Astrocyte of the cerebellum (primary cell): ENCODE data around the gene FYN.

Experiments
- DNase-seq: peaks from one replicate; pipeline ENCODE4 v3.0.0-alpha.2; 2011; ENCODE audit warnings: low read depth
- H3K4me3 ChIP-seq: 2 replicates; pipeline ENCODE4 v1.5.1; 2011; ENCODE audit warnings: mild to moderate bottlenecking, low read depth, low read length, moderate library complexity
- in situ Hi-C: cut with HindIII; loops from 2 replicates; pipeline ENCODE4 v1.10.0; 2017; ENCODE audit warnings: low sequenced_read_pairs
- TF ChIP-seq, protein P1 (sequence below): IDR thresholded peaks from 2 replicates; pipeline ENCODE4 v1.5.1; 2012; ENCODE audit warnings: low read length, low read depth, moderate library complexity, mild to moderate bottlenecking; ENCODE audit errors: missing control alignments

The FYN gene

DNA sequence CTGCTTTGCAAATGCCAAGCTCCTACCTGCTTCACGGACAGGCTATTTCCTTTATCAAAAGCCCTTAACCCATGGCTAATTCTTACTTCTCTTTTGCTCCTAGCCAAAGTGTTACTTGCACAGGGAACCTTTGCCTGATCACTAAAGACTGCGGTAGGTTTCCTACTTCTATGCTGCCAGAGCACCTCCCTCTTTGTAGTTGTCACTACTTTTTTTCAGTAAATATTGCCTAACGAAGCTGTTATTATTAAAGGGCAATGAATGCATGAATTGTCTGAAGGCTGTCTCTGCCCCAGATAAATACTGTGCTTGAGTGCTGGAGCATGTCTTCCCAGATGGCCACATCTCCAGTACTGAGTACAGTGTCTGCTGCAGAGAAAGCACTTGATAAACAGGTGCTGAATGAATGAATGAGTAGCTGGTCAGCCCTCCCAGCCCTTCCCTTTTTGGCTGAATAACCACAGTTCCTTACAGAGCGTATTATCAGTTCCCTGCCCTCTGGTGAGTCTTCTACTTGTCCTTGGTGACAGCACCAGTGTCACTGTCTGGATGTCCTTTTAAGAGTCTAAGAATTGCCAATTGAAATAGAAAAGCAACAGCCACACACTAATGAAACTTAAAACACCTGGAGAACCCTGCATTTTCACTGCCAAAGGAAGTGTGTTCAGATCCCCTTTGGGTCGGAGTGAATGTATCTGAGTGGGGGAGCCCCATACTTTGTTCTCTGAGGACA lies 194.0 kb downstream of the FYN start:
- TF ChIP-seq, protein P1, sequence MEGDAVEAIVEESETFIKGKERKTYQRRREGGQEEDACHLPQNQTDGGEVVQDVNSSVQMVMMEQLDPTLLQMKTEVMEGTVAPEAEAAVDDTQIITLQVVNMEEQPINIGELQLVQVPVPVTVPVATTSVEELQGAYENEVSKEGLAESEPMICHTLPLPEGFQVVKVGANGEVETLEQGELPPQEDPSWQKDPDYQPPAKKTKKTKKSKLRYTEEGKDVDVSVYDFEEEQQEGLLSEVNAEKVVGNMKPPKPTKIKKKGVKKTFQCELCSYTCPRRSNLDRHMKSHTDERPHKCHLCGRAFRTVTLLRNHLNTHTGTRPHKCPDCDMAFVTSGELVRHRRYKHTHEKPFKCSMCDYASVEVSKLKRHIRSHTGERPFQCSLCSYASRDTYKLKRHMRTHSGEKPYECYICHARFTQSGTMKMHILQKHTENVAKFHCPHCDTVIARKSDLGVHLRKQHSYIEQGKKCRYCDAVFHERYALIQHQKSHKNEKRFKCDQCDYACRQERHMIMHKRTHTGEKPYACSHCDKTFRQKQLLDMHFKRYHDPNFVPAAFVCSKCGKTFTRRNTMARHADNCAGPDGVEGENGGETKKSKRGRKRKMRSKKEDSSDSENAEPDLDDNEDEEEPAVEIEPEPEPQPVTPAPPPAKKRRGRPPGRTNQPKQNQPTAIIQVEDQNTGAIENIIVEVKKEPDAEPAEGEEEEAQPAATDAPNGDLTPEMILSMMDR: no peak
- DNase-seq: no peak
- no peak overlapping the region for H3K4me3 ChIP-seq
- in situ Hi-C loops: no loop called here

DNA sequence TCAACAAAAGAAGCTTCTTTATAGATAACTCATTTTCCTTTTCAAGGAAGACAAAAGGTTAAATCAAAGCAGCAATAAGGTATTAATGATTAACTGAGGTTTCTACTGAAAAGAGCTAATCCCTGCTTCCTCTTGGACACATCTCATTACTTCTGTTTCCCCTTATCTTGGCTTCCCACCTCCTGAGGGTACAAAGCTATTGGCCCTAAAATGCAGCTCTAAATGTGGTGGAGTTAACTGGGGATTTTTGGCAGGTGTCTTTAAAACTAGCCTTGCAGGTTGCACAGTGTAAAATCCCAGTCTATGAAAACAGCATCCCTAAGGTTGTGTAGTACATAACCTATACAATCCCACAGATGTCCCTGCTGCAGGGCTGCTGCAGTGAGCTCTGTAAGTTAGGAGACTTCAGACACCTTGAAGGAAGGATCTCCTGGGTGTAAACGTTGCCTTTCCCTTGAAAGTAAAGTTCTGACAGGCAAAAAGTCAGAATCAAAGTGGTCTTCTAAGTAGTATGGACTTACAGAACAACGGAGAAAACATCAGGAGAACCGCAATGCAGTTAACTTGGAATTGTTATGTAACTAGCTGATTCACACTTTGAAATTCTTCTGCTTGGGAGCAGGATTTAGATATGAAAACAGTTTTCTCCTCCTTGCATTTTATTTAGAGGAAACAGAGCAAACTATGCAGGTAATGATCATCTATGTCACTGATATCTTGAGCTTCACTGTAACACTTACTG lies 195.8 kb downstream of the FYN start:
- no peak overlapping the region for H3K4me3 ChIP-seq
- TF ChIP-seq, protein P1: no peak
- no peak for DNase-seq
- in situ Hi-C loops: no loop called here

DNA sequence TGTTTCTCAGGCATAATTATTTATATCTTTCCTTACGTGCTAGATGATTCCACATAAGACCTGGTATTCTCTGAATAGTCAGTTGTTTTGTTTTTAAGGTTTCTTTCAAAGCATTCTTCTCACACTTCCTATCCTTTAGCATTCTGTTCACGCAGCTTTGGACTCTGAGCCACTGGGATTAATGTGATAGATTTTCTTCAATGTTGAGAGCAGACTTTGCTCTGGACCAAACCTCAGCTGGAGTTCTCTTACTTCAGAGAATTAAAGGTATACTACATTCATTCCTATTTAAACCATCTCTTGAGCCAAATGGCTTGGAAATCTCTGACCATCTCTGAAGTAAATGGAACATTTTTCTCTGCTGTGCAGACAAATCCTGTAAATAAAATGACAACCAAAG lies 196.9 kb downstream of the FYN start:
- in situ Hi-C loops: no loop called here
- DNase-seq: no peak
- no peak overlapping the region for H3K4me3 ChIP-seq
- TF ChIP-seq, protein P1: no peak

DNA sequence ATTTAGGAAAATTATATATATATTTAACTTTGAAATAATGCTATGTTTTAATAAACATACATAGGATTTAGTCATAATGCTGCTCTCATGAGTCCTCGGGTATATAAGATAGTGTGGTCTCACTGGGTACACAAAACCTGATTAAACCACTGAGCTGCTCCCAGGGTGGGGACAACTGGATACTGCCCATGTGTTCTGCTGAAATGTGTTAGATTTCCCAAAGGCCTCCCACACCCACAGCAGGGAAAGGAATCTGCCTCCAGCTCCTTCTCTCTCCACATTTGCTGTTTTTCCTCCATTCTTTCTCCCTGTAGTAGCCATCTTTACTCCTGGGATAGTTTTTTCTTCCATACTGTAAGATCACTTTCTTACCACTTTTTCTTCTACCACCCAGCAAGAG lies 198.4 kb downstream of the FYN start:
- DNase-seq: no peak
- TF ChIP-seq, protein P1: no peak
- no peak overlapping the region for H3K4me3 ChIP-seq
- in situ Hi-C loops: no loop called here

DNA sequence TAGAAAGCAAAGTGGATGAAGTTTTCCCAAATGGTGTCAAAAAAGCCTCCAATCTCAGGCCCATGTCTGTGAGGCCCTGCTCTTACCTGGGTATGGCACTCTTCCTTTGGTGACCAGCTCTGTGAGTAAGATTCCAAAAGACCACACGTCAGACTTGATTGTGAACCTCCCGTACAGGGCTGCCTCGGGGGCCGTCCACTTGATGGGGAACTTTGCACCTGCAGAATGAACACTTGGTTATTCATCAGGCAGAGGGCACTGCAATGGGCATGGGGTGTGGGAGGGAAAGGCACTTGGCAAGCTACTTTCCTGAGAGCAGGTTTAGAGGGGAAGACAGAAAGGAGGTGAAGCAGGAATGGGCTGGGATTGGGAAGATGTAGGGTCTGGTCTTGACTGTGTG lies 198.8 kb downstream of the FYN start:
- no peak for DNase-seq
- in situ Hi-C loops: no loop called here
- no peak overlapping the region for H3K4me3 ChIP-seq
- TF ChIP-seq, protein P1: no peak

DNA sequence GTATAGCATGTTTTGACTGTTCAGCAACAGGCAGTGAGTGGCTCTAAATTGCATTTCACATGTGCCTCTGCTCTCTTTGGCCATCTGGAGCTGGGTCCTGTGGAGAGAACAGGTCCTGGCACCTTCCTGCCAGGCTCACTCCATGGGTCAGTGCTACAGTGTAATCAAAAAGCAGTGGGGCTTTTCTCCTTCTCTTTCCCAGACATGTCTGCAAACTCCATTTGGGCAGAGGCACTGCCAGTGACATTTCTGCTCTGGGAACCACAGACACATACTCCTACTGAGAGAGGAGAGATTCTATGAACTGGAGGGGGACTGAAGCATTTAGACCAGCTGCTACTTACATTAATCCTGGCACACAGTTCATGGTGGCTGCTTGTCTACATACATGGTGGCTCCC lies 199.3 kb downstream of the FYN start:
- TF ChIP-seq, protein P1: no peak
- DNase-seq: no peak
- in situ Hi-C loops: no loop called here
- H3K4me3 ChIP-seq: no peak overlapping the region
